Karpas-422 (cell line): ENCODE measurements around the gene TMEM61. TPM values are rescaled to one million over a fixed set of nuclear protein-coding genes. Genes with fewer than 3 reads are reported as not detected.
"Not testable (repeated sequence)": the region's sequence is repeated elsewhere in the genome, so short reads cannot be mapped to it uniquely, and the experiment has no call there.

Source experiments
- DNase-seq: peaks from one replicate; pipeline ENCODE4 v3.0.0-alpha.2; 2015
- H2AFZ ChIP-seq: fragments of 200-600 bp; sonication (generic); 2 replicates; pipeline ENCODE4 v1.6.1; 2014; ENCODE audit warnings: antibody characterized with exemption, low read length, mixed read lengths
- H3K27ac ChIP-seq: fragments of 200-600 bp; sonication (generic); 2 replicates; pipeline ENCODE4 v1.5.1; 2014; ENCODE audit warnings: mild to moderate bottlenecking, low read length, moderate library complexity
- H3K27me3 ChIP-seq: fragments of 200-600 bp; sonication (generic); 2 replicates; pipeline ENCODE4 v1.6.1; 2014; ENCODE audit warnings: low read length, mixed read lengths
- H3K36me3 ChIP-seq: fragments of 200-600 bp; sonication (generic); 2 replicates; pipeline ENCODE4 v1.6.1; 2014; ENCODE audit warnings: low read length, mixed read lengths; ENCODE audit not compliant: insufficient read depth
- H3K4me1 ChIP-seq: fragments of 200-600 bp; sonication (generic); 2 replicates; pipeline ENCODE4 v1.6.1; 2014; ENCODE audit warnings: mild to moderate bottlenecking, low read length, mixed read lengths
- H3K4me2 ChIP-seq: fragments of 200-600 bp; sonication (generic); 2 replicates; pipeline ENCODE4 v1.6.1; 2014; ENCODE audit warnings: low read length, low read depth, mild to moderate bottlenecking; ENCODE audit not compliant: poor library complexity, severe bottlenecking
- H3K4me3 ChIP-seq: fragments of 200-600 bp; sonication (generic); 2 replicates; pipeline ENCODE4 v1.5.1; 2014; ENCODE audit warnings: mild to moderate bottlenecking, antibody characterized with exemption, low read length, mixed read lengths
- H3K79me2 ChIP-seq: fragments of 200-600 bp; sonication (generic); 2 replicates; pipeline ENCODE4 v1.6.1; 2014; ENCODE audit warnings: mild to moderate bottlenecking, low read length, mixed read lengths
- H3K9ac ChIP-seq: fragments of 200-600 bp; sonication (generic); 2 replicates; pipeline ENCODE4 v1.6.0; 2014; ENCODE audit warnings: low read length
- H3K9me2 ChIP-seq: fragments of 200-600 bp; sonication (generic), shearing (Covaris generic); replicated peaks from 2 replicates; pipeline ENCODE4 v1.6.0; 2014; ENCODE audit warnings: mild to moderate bottlenecking, low read length, moderate library complexity; ENCODE audit not compliant: insufficient read depth
- H3K9me3 ChIP-seq: fragments of 300-700, 200-600 bp; sonication (generic); 2 replicates; pipeline ENCODE4 v1.6.1; 2014; ENCODE audit warnings: low read length, mixed read lengths
- H4K20me1 ChIP-seq: fragments of 200-600 bp; sonication (generic); 2 replicates; pipeline ENCODE4 v1.6.1; 2014; ENCODE audit warnings: mild to moderate bottlenecking, antibody characterized with exemption, low read length, low read depth; ENCODE audit not compliant: insufficient read depth
- total RNA-seq: library from RNA; depleted of rRNA; stranded (reverse); fragments of >200 nt; shearing (Covaris generic); gene quantifications from 2 replicates; pipeline ENCODE4 v1.2.3, GENCODE V29; 2014; ENCODE audit warnings: low replicate concordance; rRNA removed

TMEM61 gene
- total RNA-seq, result not detected in 2 replicates

GRCh38 chr1:54980528-54981241 lies at the start of gene TMEM61:
TSS of gene TMEM61 (plus strand) at chr1:54980628. CDS start at chr1:54981066, 438 bp downstream.
- Histone ChIP-seq H3K9me3 (no peaks in the 10 kb centered on the region), H3K27ac (no peak within 1 kb of the TSS), H3K79me2 (no peaks in the 10 kb centered on the region), H3K4me2 (no peak within 1 kb of the TSS), H2AFZ (no peak within 1 kb of the TSS), H3K4me1 (peaks cover 38% of the 10 kb centered on the region), H3K36me3 (no peaks in the 10 kb centered on the region), H3K9me2 (no peaks in the 10 kb centered on the region), H3K27me3 (no peaks in the 10 kb centered on the region), H3K9ac (no peak within 1 kb of the TSS), H4K20me1 (no peaks in the 10 kb centered on the region), H3K4me3 (no peak within 1 kb of the TSS)
- DNase-seq, result no peak

DNA sequence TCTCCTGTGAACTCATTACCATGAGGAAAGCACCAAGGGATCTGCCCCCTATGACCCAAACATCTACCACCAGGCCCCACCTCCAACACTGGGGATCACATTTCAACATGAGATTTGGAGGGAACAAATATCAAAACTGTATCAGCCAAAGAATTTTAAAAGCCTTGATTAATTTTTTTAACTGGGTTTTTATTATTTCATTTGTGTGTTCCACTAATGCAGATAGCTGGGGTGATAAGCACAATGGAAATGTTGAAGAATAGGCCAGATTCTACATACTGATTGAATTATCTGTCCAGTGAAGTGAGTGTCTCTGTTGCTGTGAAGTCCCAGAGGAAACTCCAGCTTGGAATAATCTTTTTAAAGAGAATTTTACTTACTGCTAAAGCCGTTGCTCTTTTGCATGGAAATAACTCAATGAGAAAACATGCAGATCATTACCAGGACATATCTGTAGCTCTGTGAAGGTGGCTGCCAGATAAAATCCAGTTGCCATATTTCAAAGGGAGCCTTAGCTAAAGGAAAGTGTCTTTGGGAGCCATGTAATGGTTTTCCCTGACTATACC lies 49.1 kb upstream of the TMEM61 start:
- H3K36me3 ChIP-seq, result no peaks in the 10 kb centered on the region
- no peak overlapping the region for H2AFZ ChIP-seq
- no peak overlapping the region for H3K27ac ChIP-seq
- H4K20me1 ChIP-seq, result no peaks in the 10 kb centered on the region
- DNase-seq, result no peak
- H3K4me2 ChIP-seq, result no peak overlapping the region
- no peaks in the 10 kb centered on the region for H3K27me3 ChIP-seq
- H3K9ac ChIP-seq, result no peak overlapping the region
- peaks cover 9% of the 10 kb centered on the region for H3K4me1 ChIP-seq
- no peak overlapping the region for H3K4me3 ChIP-seq
- H3K79me2 ChIP-seq, result no peaks in the 10 kb centered on the region
- no peaks in the 10 kb centered on the region for H3K9me2 ChIP-seq
- H3K9me3 ChIP-seq, result no peaks in the 10 kb centered on the region

GRCh38 chr1:54934081-54934480 lies 46.3 kb upstream of the TMEM61 start:
- H3K27me3 ChIP-seq, H3K4me2 ChIP-seq, H3K9me2 ChIP-seq, H3K4me1 ChIP-seq, H3K36me3 ChIP-seq, H4K20me1 ChIP-seq, H3K9me3 ChIP-seq, H3K27ac ChIP-seq, H2AFZ ChIP-seq, H3K79me2 ChIP-seq, H3K4me3 ChIP-seq, H3K9ac ChIP-seq, DNase-seq: not testable (repeated sequence)

- Histone ChIP-seq H3K27me3 (no peaks in the 10 kb centered on the region), H4K20me1 (no peaks in the 10 kb centered on the region), H3K79me2 (no peaks in the 10 kb centered on the region), H2AFZ (no peak overlapping the region), H3K9me2 (no peaks in the 10 kb centered on the region), H3K9me3 (no peaks in the 10 kb centered on the region), H3K4me3 (no peak overlapping the region), H3K27ac (no peak overlapping the region), H3K4me2 (no peak overlapping the region), H3K36me3 (no peaks in the 10 kb centered on the region), H3K4me1 (no peaks in the 10 kb centered on the region), H3K9ac (no peak overlapping the region)
- DNase-seq, result no peak
These were observed 45.6 kb upstream of the TMEM61 start for GRCh38 chr1:54934869-54935268.

DNA sequence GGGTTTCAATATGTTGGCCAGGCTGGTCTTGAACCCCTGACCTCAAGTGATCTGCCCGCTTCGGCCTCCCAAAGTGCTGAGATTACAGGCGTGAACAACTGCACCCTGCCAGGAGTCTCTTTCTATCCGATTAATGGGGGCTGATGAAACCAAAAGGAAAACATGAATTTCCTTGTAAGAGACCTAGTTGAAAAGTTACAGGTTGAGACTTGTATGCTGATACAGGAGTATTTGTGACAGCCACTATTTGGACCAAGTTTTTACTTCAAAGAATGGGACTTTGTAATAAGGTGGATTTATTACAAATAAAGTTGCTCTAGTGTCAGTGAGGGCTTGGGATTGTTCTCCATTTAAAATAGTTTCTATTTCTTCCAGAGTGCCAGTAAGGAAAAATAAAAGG lies 43.6 kb upstream of the TMEM61 start:
- Histone ChIP-seq H2AFZ (no peak overlapping the region), H4K20me1 (no peaks in the 10 kb centered on the region), H3K79me2 (no peaks in the 10 kb centered on the region), H3K4me3 (no peak overlapping the region), H3K9me2 (no peaks in the 10 kb centered on the region), H3K4me2 (no peak overlapping the region), H3K27ac (no peak overlapping the region), H3K9ac (no peak overlapping the region), H3K36me3 (no peaks in the 10 kb centered on the region), H3K9me3 (no peaks in the 10 kb centered on the region), H3K27me3 (no peaks in the 10 kb centered on the region), H3K4me1 (no peaks in the 10 kb centered on the region)
- DNase-seq, result no peak

GRCh38 chr1:54937469-54937868 lies 43.0 kb upstream of the TMEM61 start:
- Histone ChIP-seq H3K79me2 (no peaks in the 10 kb centered on the region), H3K27ac (no peak overlapping the region), H4K20me1 (no peaks in the 10 kb centered on the region), H3K4me1 (no peaks in the 10 kb centered on the region), H2AFZ (no peak overlapping the region), H3K4me2 (no peak overlapping the region), H3K9me2 (no peaks in the 10 kb centered on the region), H3K4me3 (no peak overlapping the region), H3K9me3 (no peaks in the 10 kb centered on the region), H3K9ac (no peak overlapping the region), H3K36me3 (no peaks in the 10 kb centered on the region), H3K27me3 (no peaks in the 10 kb centered on the region)
- DNase-seq, result no peak

- not testable (repeated sequence) for H2AFZ ChIP-seq
These were observed 41.5 kb upstream of the TMEM61 start for GRCh38 chr1:54938955-54939354.

DNA sequence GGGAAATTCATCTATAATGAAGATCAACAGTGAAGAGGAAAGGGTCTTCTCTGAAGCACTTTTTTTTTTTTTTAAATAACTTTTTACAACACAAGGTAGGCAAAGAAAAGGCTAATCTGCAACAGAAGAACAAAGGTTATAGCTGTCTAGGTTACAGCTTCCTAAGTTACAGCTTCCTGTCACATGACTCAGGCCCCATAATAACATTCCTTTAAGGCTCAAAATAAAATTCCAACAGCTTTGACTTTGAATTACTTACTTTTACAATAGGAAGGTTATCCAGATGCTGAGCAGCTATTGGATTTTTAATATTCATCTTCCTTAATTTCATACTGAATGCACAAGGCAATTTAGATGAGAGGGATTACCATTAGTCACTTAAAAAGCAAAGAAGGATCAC lies 40.4 kb upstream of the TMEM61 start:
- Histone ChIP-seq H3K27me3 (no peaks in the 10 kb centered on the region), H3K27ac (no peak overlapping the region), H3K4me2 (no peak overlapping the region), H3K4me1 (no peaks in the 10 kb centered on the region), H4K20me1 (no peaks in the 10 kb centered on the region), H3K9me2 (no peaks in the 10 kb centered on the region), H3K36me3 (no peaks in the 10 kb centered on the region), H3K9ac (no peak overlapping the region), H3K79me2 (no peaks in the 10 kb centered on the region), H3K4me3 (no peak overlapping the region), H2AFZ (no peak overlapping the region), H3K9me3 (no peaks in the 10 kb centered on the region)
- DNase-seq, result no peak

More at GRCh38 chr1:54938955-54939354, 41.5 kb upstream of the TMEM61 start:
- H3K36me3 ChIP-seq, H3K9ac ChIP-seq, H3K79me2 ChIP-seq, H3K9me3 ChIP-seq, H3K4me2 ChIP-seq, H3K4me1 ChIP-seq, DNase-seq, H3K27me3 ChIP-seq, H4K20me1 ChIP-seq, H3K9me2 ChIP-seq, H3K4me3 ChIP-seq, H3K27ac ChIP-seq: not testable (repeated sequence)
